SK-N-SH treated with all-trans-retinoic acid at 6 μM for 48 hours (cell line): ENCODE measurements around the gene LIN9.

Source experiments
- PPARA ChIP-seq: fragments of 250-450 bp; sonication (Bioruptor Pico); IDR thresholded peaks from 2 replicates; pipeline ENCODE4 v1.5.0; 2020; ENCODE audit warnings: mild to moderate bottlenecking, borderline replicate concordance
- TSHZ2 ChIP-seq: fragments of 250-450 bp; sonication (Bioruptor Pico); IDR thresholded peaks from 2 replicates; pipeline ENCODE4 v1.5.0; 2020; ENCODE audit warnings: mild to moderate bottlenecking, moderate library complexity
- ZNF8 ChIP-seq: fragments of 450-650 bp; formaldehyde crosslinking; IDR thresholded peaks from 2 replicates; pipeline ENCODE4 v1.5.0; 2020; ENCODE audit warnings: mild to moderate bottlenecking, moderate library complexity
- TF ChIP-seq, protein P1 (sequence below): fragments of 250-450 bp; sonication (Bioruptor Pico); IDR thresholded peaks from 2 replicates; pipeline ENCODE4 v1.8.0; 2020; ENCODE audit warnings: mild to moderate bottlenecking, moderate library complexity, borderline replicate concordance
- TF ChIP-seq, protein P2 (sequence below): fragments of 250-450 bp; sonication (Bioruptor Pico); IDR thresholded peaks from 2 replicates; pipeline ENCODE4 v1.8.0; 2021; ENCODE audit warnings: low read depth, mild to moderate bottlenecking, moderate library complexity, borderline replicate concordance

GRCh38 chr1:226287587-226287986 lies 21.4 kb downstream of the LIN9 start:
- TF ChIP-seq ZNF8 (no peak), PPARA (CRISPR knock-in tag) (no peak), TSHZ2 (CRISPR knock-in tag) (no peak)
- TF ChIP-seq, protein P1, sequence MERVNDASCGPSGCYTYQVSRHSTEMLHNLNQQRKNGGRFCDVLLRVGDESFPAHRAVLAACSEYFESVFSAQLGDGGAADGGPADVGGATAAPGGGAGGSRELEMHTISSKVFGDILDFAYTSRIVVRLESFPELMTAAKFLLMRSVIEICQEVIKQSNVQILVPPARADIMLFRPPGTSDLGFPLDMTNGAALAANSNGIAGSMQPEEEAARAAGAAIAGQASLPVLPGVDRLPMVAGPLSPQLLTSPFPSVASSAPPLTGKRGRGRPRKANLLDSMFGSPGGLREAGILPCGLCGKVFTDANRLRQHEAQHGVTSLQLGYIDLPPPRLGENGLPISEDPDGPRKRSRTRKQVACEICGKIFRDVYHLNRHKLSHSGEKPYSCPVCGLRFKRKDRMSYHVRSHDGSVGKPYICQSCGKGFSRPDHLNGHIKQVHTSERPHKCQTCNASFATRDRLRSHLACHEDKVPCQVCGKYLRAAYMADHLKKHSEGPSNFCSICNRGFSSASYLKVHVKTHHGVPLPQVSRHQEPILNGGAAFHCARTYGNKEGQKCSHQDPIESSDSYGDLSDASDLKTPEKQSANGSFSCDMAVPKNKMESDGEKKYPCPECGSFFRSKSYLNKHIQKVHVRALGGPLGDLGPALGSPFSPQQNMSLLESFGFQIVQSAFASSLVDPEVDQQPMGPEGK: no peak
- TF ChIP-seq, protein P2, sequence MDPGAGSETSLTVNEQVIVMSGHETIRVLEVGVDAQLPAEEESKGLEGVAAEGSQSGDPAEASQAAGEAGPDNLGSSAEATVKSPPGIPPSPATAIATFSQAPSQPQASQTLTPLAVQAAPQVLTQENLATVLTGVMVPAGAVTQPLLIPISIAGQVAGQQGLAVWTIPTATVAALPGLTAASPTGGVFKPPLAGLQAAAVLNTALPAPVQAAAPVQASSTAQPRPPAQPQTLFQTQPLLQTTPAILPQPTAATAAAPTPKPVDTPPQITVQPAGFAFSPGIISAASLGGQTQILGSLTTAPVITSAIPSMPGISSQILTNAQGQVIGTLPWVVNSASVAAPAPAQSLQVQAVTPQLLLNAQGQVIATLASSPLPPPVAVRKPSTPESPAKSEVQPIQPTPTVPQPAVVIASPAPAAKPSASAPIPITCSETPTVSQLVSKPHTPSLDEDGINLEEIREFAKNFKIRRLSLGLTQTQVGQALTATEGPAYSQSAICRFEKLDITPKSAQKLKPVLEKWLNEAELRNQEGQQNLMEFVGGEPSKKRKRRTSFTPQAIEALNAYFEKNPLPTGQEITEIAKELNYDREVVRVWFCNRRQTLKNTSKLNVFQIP (CRISPR knock-in tag): no peak
